GM12872 (cell line): ENCODE measurements around the gene ATP11B.
A peak's percentile ranks its signal among the peaks of the same experiment; 100 is the strongest.

ENCODE experiments used
- TF ChIP-seq, protein P1 (sequence below): IDR thresholded peaks from 3 replicates; pipeline ENCODE4 v1.5.1; 2011; ENCODE audit warnings: low read depth, mild to moderate bottlenecking, low read length, moderate library complexity; ENCODE audit not compliant: insufficient read depth

ATP11B gene

DNA sequence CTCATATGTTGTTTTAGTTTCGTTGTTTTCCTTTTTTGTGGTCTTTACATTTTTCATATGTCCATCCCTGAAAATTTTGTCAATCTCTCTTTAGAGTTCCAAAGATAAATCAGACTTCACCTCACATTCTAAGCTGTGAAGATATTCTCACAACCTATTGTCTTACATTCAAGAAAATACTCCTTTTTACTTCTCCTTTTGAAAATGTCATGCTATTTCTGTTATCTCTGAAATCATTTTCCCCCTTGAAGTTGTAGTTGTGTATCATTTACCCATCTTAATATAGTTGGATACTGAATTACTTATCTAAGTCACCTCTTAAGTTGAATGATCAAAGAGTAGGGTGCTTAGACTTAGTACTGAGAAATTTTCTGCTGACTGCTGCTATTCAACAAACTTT is 112.7 kb downstream of the ATP11B start:
- TF ChIP-seq, protein P1, sequence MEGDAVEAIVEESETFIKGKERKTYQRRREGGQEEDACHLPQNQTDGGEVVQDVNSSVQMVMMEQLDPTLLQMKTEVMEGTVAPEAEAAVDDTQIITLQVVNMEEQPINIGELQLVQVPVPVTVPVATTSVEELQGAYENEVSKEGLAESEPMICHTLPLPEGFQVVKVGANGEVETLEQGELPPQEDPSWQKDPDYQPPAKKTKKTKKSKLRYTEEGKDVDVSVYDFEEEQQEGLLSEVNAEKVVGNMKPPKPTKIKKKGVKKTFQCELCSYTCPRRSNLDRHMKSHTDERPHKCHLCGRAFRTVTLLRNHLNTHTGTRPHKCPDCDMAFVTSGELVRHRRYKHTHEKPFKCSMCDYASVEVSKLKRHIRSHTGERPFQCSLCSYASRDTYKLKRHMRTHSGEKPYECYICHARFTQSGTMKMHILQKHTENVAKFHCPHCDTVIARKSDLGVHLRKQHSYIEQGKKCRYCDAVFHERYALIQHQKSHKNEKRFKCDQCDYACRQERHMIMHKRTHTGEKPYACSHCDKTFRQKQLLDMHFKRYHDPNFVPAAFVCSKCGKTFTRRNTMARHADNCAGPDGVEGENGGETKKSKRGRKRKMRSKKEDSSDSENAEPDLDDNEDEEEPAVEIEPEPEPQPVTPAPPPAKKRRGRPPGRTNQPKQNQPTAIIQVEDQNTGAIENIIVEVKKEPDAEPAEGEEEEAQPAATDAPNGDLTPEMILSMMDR: no peak

DNA sequence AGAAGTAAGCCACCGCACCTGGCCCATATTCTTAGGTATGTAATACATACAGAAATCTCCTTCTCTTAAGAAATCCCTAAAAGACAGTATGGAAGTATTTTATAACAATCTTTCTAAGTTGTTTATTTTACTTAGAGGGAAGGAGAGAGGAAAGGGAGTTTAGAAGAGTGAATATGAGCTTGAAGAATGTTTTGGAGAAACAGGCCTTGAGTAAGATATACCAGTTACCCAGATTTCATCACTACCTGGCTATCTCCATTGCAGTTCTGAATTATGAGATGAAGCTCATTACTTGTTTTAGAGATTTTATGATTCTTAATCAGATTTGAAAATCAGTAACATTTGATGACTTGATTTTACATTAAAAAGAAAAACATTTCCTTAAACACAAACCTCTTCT is 115.2 kb downstream of the ATP11B start:
- TF ChIP-seq, protein P1: no peak

GRCh38 chr3:182909318-182910040 is 116.2 kb downstream of the ATP11B start:
- TF ChIP-seq, protein P1: peak; percentile 58

GRCh38 chr3:182910936-182911781 is 117.9 kb downstream of the ATP11B start:
- TF ChIP-seq, protein P1: no peak

- TF ChIP-seq, protein P1: no peak
Observed at GRCh38 chr3:182911782-182912111, 118.4 kb downstream of the ATP11B start.

- TF ChIP-seq, protein P1: no peak
Observed at GRCh38 chr3:182912474-182912873, 119.2 kb downstream of the ATP11B start.

DNA sequence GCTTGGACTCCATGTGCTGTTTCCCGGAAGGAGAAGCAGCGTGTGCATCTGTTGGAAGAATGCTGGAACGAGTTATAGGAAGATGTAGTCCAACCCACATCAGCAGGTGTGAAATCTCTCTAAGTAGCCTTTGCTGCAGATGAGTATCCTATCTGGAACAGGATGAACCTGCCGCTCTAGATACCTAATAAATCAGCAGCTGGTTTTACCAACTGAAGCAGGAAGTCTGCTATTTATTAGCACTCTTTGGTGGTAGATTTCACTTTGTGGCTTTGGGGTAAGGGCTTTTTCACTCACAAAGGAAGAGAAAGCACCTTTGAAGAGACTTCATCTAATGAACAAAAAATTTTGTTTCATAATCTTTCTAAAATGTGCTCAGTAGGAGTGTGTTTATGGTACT is 120.6 kb downstream of the ATP11B start:
- TF ChIP-seq, protein P1: no peak
